Activated T-cell treated with anti-CD3 and anti-CD28 coated beads, Interleukin-2, amount 50 U/mL, for 1 hour (primary cell): ENCODE measurements around the gene PPM1M.
A peak's percentile ranks its signal among the peaks of the same experiment; 100 is the strongest.

Source experiments
- DNase-seq: peaks from one replicate; pipeline ENCODE4 v3.0.0-alpha.2; 2020

PPM1M gene

GRCh38 chr3:52248165-52248541, 2.6 kb downstream of the PPM1M start:
- no peak for DNase-seq

- DNase-seq = peak; percentile 55
Measured at GRCh38 chr3:52248816-52249547, 3.4 kb downstream of the PPM1M start.

- DNase-seq = no peak
Measured at GRCh38 chr3:52249683-52250082, 4.1 kb downstream of the PPM1M start.

GRCh38 chr3:52250122-52250521, 4.6 kb downstream of the PPM1M start:
- DNase-seq = peak; percentile 20

- DNase-seq = peak; percentile 80
Measured at GRCh38 chr3:52253314-52254304, 8.1 kb downstream of the PPM1M start.

- peak; percentile 16 for DNase-seq
Measured at GRCh38 chr3:52254608-52255007, 9.0 kb downstream of the PPM1M start.

GRCh38 chr3:52256159-52256558, 10.6 kb downstream of the PPM1M start:
- DNase-seq = no peak

GRCh38 chr3:52256622-52257021, 11.1 kb downstream of the PPM1M start:
- no peak for DNase-seq

GRCh38 chr3:52257911-52258310, 12.4 kb downstream of the PPM1M start:
- DNase-seq = no peak

- no peak for DNase-seq
Measured at GRCh38 chr3:52259035-52259434, 13.5 kb downstream of the PPM1M start.

GRCh38 chr3:52259448-52259847, 13.9 kb downstream of the PPM1M start:
- no peak for DNase-seq

GRCh38 chr3:52262447-52262846, 16.9 kb downstream of the PPM1M start:
- no peak for DNase-seq

GRCh38 chr3:52265387-52265786, 19.8 kb downstream of the PPM1M start:
- DNase-seq = no peak

GRCh38 chr3:52268036-52268435, 22.5 kb downstream of the PPM1M start:
- DNase-seq = peak; percentile 69

- no peak for DNase-seq
Measured at GRCh38 chr3:52269776-52270175, 24.2 kb downstream of the PPM1M start.

- peak; percentile 23 for DNase-seq
Measured at GRCh38 chr3:52270252-52270754, 24.7 kb downstream of the PPM1M start.

GRCh38 chr3:52272172-52272571, 26.6 kb downstream of the PPM1M start:
- peak; percentile 19 for DNase-seq

- DNase-seq = peak; percentile 26
Measured at GRCh38 chr3:52272831-52273230, 27.3 kb downstream of the PPM1M start.

GRCh38 chr3:52274781-52275180, 29.2 kb downstream of the PPM1M start:
- peak; percentile 18 for DNase-seq

GRCh38 chr3:52277071-52277964, 31.8 kb downstream of the PPM1M start:
- peak; percentile 73 for DNase-seq

- no peak for DNase-seq
Measured at GRCh38 chr3:52277972-52278509, 32.5 kb downstream of the PPM1M start.

- DNase-seq = peak; percentile 98
Measured at GRCh38 chr3:52278510-52279069, 33.0 kb downstream of the PPM1M start, which contains the start of gene WDR82. Gene WDR82 (minus strand): TSS chr3:52278649. CDS start chr3:52278361, 288 bp downstream.
